ENCODE results near the gene PHF21B.
"Not testable (repeated sequence)": the region's sequence is repeated elsewhere in the genome, so short reads cannot be mapped to it uniquely, and the experiment has no call there.

Gene PHF21B

GRCh38 chr22:44871782-44872181 lies 138.0 kb downstream of the PHF21B start:
- DNase-seq (ENCODE audit: low read depth) = no peak

- no peak for DNase-seq (ENCODE audit: low read depth)
Measured at GRCh38 chr22:44870021-44870420, 139.8 kb downstream of the PHF21B start.

GRCh38 chr22:44869196-44869595 lies 140.6 kb downstream of the PHF21B start:
- DNase-seq (ENCODE audit: low read depth) = no peak

GRCh38 chr22:44865193-44866057 lies 144.4 kb downstream of the PHF21B start:
- no peak for DNase-seq (ENCODE audit: low read depth)

GRCh38 chr22:44862981-44863860 lies 146.6 kb downstream of the PHF21B start:
- DNase-seq (ENCODE audit: low read depth) = no peak

GRCh38 chr22:44862281-44862680 lies 147.5 kb downstream of the PHF21B start:
- DNase-seq (ENCODE audit: low read depth) = no peak

GRCh38 chr22:44861245-44861644 lies 148.6 kb downstream of the PHF21B start:
- DNase-seq (ENCODE audit: low read depth) = no peak

GRCh38 chr22:44860311-44860710 lies 149.5 kb downstream of the PHF21B start:
- no peak for DNase-seq (ENCODE audit: low read depth)

- no peak for DNase-seq (ENCODE audit: low read depth)
Measured at GRCh38 chr22:44859641-44860040, 150.2 kb downstream of the PHF21B start.

- not testable (repeated sequence) for DNase-seq (ENCODE audit: low read depth)
Measured at GRCh38 chr22:44858819-44859218, 151.0 kb downstream of the PHF21B start.

- no peak for DNase-seq (ENCODE audit: low read depth)
Measured at GRCh38 chr22:44855855-44856254, 153.9 kb downstream of the PHF21B start.

GRCh38 chr22:44854641-44855040 lies 155.2 kb downstream of the PHF21B start:
- not testable (repeated sequence) for DNase-seq (ENCODE audit: low read depth)

- no peak for DNase-seq (ENCODE audit: low read depth)
Measured at GRCh38 chr22:44850946-44851345, 158.9 kb downstream of the PHF21B start.

GRCh38 chr22:44848791-44849420 lies 160.9 kb downstream of the PHF21B start:
- DNase-seq (ENCODE audit: low read depth) = no peak

GRCh38 chr22:44848296-44848741 lies 161.5 kb downstream of the PHF21B start:
- DNase-seq (ENCODE audit: low read depth) = no peak

- no peak for DNase-seq (ENCODE audit: low read depth)
Measured at GRCh38 chr22:44847892-44848291, 161.9 kb downstream of the PHF21B start.

- DNase-seq (ENCODE audit: low read depth) = no peak
Measured at GRCh38 chr22:44847380-44847779, 162.4 kb downstream of the PHF21B start.

GRCh38 chr22:44846726-44847275 lies 163.0 kb downstream of the PHF21B start:
- no peak for DNase-seq (ENCODE audit: low read depth)

- DNase-seq (ENCODE audit: low read depth) = no peak
Measured at GRCh38 chr22:44845796-44846720, 163.7 kb downstream of the PHF21B start.

- no peak for DNase-seq (ENCODE audit: low read depth)
Measured at GRCh38 chr22:44845191-44845590, 164.6 kb downstream of the PHF21B start.

GRCh38 chr22:44842417-44842816 lies 167.4 kb downstream of the PHF21B start:
- no peak for DNase-seq (ENCODE audit: low read depth)

Measured in amniotic epithelial cell (primary cell).